Ishikawa (cell line): ENCODE data around the gene TSPAN18.

ENCODE experiments used
- CEBPB ChIP-seq: IDR thresholded peaks from 2 replicates; pipeline ENCODE4 v1.6.1; 2012
- CREB1 ChIP-seq: IDR thresholded peaks from 2 replicates; pipeline ENCODE4 v1.6.1; 2012; ENCODE audit warnings: low read depth
- EGR1 ChIP-seq: IDR thresholded peaks from 2 replicates; pipeline ENCODE4 v1.6.1; 2012
- EP300 ChIP-seq: IDR thresholded peaks from 2 replicates; pipeline ENCODE4 v1.6.1; 2012; ENCODE audit warnings: borderline replicate concordance
- FOXM1 ChIP-seq: IDR thresholded peaks from 2 replicates; pipeline ENCODE4 v1.6.1; 2012; ENCODE audit warnings: low read depth, borderline replicate concordance
- MAX ChIP-seq: IDR thresholded peaks from 2 replicates; pipeline ENCODE4 v1.6.1; 2012
- NFIC ChIP-seq: IDR thresholded peaks from 2 replicates; pipeline ENCODE4 v1.6.1; 2012
- RAD21 ChIP-seq: IDR thresholded peaks from 2 replicates; pipeline ENCODE4 v1.6.1; 2012; ENCODE audit warnings: low read depth
- REST ChIP-seq: IDR thresholded peaks from 2 replicates; pipeline ENCODE4 v1.6.1; 2012; ENCODE audit warnings: low read depth, mild to moderate bottlenecking
- TAF1 ChIP-seq: IDR thresholded peaks from 2 replicates; pipeline ENCODE4 v1.6.1; 2012; ENCODE audit warnings: low read depth, mild to moderate bottlenecking
- TCF12 ChIP-seq: IDR thresholded peaks from 2 replicates; pipeline ENCODE4 v1.6.1; 2012; ENCODE audit warnings: low read depth
- TEAD4 ChIP-seq: IDR thresholded peaks from 2 replicates; pipeline ENCODE4 v1.6.1; 2012
- USF1 ChIP-seq: IDR thresholded peaks from 2 replicates; pipeline ENCODE4 v1.6.1; 2012
- YY1 ChIP-seq: IDR thresholded peaks from 2 replicates; pipeline ENCODE4 v1.6.1; 2012; ENCODE audit warnings: low read depth
- ZBTB7A ChIP-seq: IDR thresholded peaks from 2 replicates; pipeline ENCODE4 v1.6.1; 2012; ENCODE audit warnings: low read depth

The TSPAN18 gene

GRCh38 chr11:44752300-44752699 is 25.5 kb downstream of the TSPAN18 start:
- TF ChIP-seq MAX (no peak), CEBPB (no peak), EGR1 (no peak)

- no peak for TF ChIP-seq EGR1
- TF ChIP-seq YY1: no peak
- no peak for TF ChIP-seq EP300
- TF ChIP-seq FOXM1: no peak
- no peak for TF ChIP-seq NFIC
- no peak for TF ChIP-seq TEAD4
- TF ChIP-seq CEBPB: no peak
- TF ChIP-seq ZBTB7A: no peak
- TF ChIP-seq USF1: no peak
- TF ChIP-seq MAX: no peak
- TF ChIP-seq TAF1: no peak
- no peak for TF ChIP-seq RAD21
- no peak for TF ChIP-seq CREB1
- no peak for TF ChIP-seq TCF12
These were observed 26.0 kb downstream of the TSPAN18 start for GRCh38 chr11:44752713-44753112.

GRCh38 chr11:44753961-44754645 is 27.3 kb downstream of the TSPAN18 start:
- TF ChIP-seq MAX (no peak), TEAD4 (no peak), REST (no peak), CEBPB (no peak), ZBTB7A (no peak), TAF1 (no peak), TCF12 (no peak), NFIC (no peak), RAD21 (no peak), EGR1 (no peak)

- no peak for TF ChIP-seq USF1
- no peak for TF ChIP-seq EP300
- TF ChIP-seq TAF1: no peak
- TF ChIP-seq MAX: no peak
- no peak for TF ChIP-seq CREB1
- no peak for TF ChIP-seq CEBPB
- TF ChIP-seq FOXM1: no peak
- TF ChIP-seq YY1: no peak
- TF ChIP-seq TEAD4: no peak
- no peak for TF ChIP-seq EGR1
- TF ChIP-seq TCF12: no peak
- no peak for TF ChIP-seq REST
- TF ChIP-seq NFIC: no peak
- TF ChIP-seq ZBTB7A: no peak
- no peak for TF ChIP-seq RAD21
These were observed 28.3 kb downstream of the TSPAN18 start for GRCh38 chr11:44754876-44755555.
